Measurements from ENCODE around the gene PRMT5.

- TF ChIP-seq CTCF (optimal IDR thresholded peaks at IDR 0.05 in 1 of 3, IDR thresholded peaks at IDR 0.05 in 1 of 3, conservative IDR thresholded peaks at IDR 0.05 in 1 of 3; ENCODE audit: extremely low read depth in 1 of 3, insufficient read depth in 2 of 3, low read length in 3 of 3) = no peak
- no peak for TF ChIP-seq EZH2 (IDR thresholded peaks at IDR 0.05; ENCODE audit: low read length)
These were observed 42.0 kb upstream of the PRMT5 start for GRCh38 chr14:22971152-22971551.
